IgD-negative memory B cell (primary cell): ENCODE data around the gene TMEM106C. TPM values are rescaled to one million over a fixed set of nuclear protein-coding genes. Genes with fewer than 3 reads are reported as not detected.

Source experiments
- H3K27ac Mint-ChIP-seq, 3 donors: one replicate each; pipeline ENCODE4 v1.8.0; 2020 to 2022; ENCODE audit warnings: mild to moderate bottlenecking in 3 of 3, mixed read lengths in 3 of 3, moderate library complexity in 1 of 3
- H3K27me3 Mint-ChIP-seq: one replicate; pipeline ENCODE4 v1.8.0; 2021; ENCODE audit warnings: mixed read lengths
- H3K36me3 Mint-ChIP-seq: one replicate; pipeline ENCODE4 v1.8.0; 2020; ENCODE audit warnings: mild to moderate bottlenecking, mixed read lengths
- H3K4me1 Mint-ChIP-seq, 3 donors: one replicate each; pipeline ENCODE4 v1.8.0; 2020 to 2022; ENCODE audit warnings: mixed read lengths in 3 of 3, mild to moderate bottlenecking in 1 of 3
- H3K4me3 Mint-ChIP-seq, 4 donors: one replicate each; pipeline ENCODE4 v1.8.0; 2020 to 2022; ENCODE audit warnings: mild to moderate bottlenecking in 4 of 4, mixed read lengths in 4 of 4, moderate library complexity in 3 of 4
- H3K9me3 Mint-ChIP-seq, 3 donors: one replicate each; pipeline ENCODE4 v1.8.0; 2020 to 2021; ENCODE audit warnings: mixed read lengths in 3 of 3, mild to moderate bottlenecking in 1 of 3
- polyA plus RNA-seq: library from polyadenylated mRNA; unstranded; fragments of 300-500 nt; fragmentation: Illumina TruSeq; gene quantifications from one replicate; pipeline ENCODE4 v1.2.3, GENCODE V29; 2021

Gene TMEM106C
- polyA plus RNA-seq, 1 donor from 2014 or later, result 41.4 TPM

- peaks cover 0 to 3% (median 0%) of the 10 kb centered on the region in 3 donors for H3K4me1 Mint-ChIP-seq
- no peaks in the 10 kb centered on the region for H3K9me3 Mint-ChIP-seq
- H3K27ac Mint-ChIP-seq, result no peak overlapping the region
- no peaks in the 10 kb centered on the region for H3K36me3 Mint-ChIP-seq
- H3K27me3 Mint-ChIP-seq, result peaks cover 18% of the 10 kb centered on the region
- H3K4me3 Mint-ChIP-seq, result no peak overlapping the region
Measured at GRCh38 chr12:48017921-48018617, 54.7 kb downstream of the TMEM106C start.

Other genes starting within 250 kb of the TMEM106C start
- not detected for gene ENDOU, start 238.1 kb upstream of the TMEM106C start, polyA plus RNA-seq
- 0.26 TPM for gene RAPGEF3, start 204.7 kb upstream of the TMEM106C start, polyA plus RNA-seq
- gene SLC48A1, start 190.4 kb upstream of the TMEM106C start, polyA plus RNA-seq, result 21.7 TPM
- gene HDAC7, start 143.7 kb upstream of the TMEM106C start, polyA plus RNA-seq, result 20.9 TPM
- gene VDR, start 58.6 kb upstream of the TMEM106C start, polyA plus RNA-seq, result 0.61 TPM
- not detected for gene COL2A1, start 40.9 kb downstream of the TMEM106C start, polyA plus RNA-seq
- gene SENP1, start 142.5 kb downstream of the TMEM106C start, polyA plus RNA-seq, result 12.6 TPM
- gene PFKM, start 155.8 kb downstream of the TMEM106C start, polyA plus RNA-seq, result 7.5 TPM
- 59.9 TPM for gene ASB8, start 193.9 kb downstream of the TMEM106C start, polyA plus RNA-seq
- 0.31 TPM for gene CCDC184, start 220.0 kb downstream of the TMEM106C start, polyA plus RNA-seq
- gene OR10AD1, start 239.7 kb downstream of the TMEM106C start, polyA plus RNA-seq, result not detected